GM23338 (cell line): ENCODE data around the gene ZNF831. TPM values are rescaled to one million over a fixed set of nuclear protein-coding genes. Genes with fewer than 3 reads are reported as not detected.

Source experiments
- ATAC-seq: fragments of 200-7000 bp; cut with Tn5 transposase; 3 replicates; pipeline ENCODE4 v1.9.1; 2020
- DNase-seq: peaks from one replicate; pipeline ENCODE4 v3.0.0-alpha.2; 2015; ENCODE audit warnings: low spot score
- H2AFZ ChIP-seq: fragments of 200-600 bp; sonication (generic); 2 replicates; pipeline ENCODE4 v1.8.0; 2016; ENCODE audit warnings: antibody characterized with exemption, mild to moderate bottlenecking, moderate library complexity
- H3F3A ChIP-seq: fragments of 200-600 bp; sonication (generic); replicated peaks from 2 replicates; pipeline ENCODE4 v1.8.0; 2017; ENCODE audit warnings: antibody characterized with exemption, mixed run types, low read depth
- H3K27ac ChIP-seq: fragments of 200-600 bp; sonication (generic); 2 replicates; pipeline ENCODE4 v1.6.1; 2016; ENCODE audit warnings: low read depth
- H3K27me3 ChIP-seq: fragments of 200-600 bp; sonication (generic); 2 replicates; pipeline ENCODE4 v1.8.0; 2016; ENCODE audit warnings: mild to moderate bottlenecking, mixed run types, moderate library complexity; ENCODE audit not compliant: insufficient read depth
- H3K36me3 ChIP-seq: fragments of 200-600 bp; sonication (generic); 2 replicates; pipeline ENCODE4 v1.8.0; 2016; ENCODE audit warnings: mild to moderate bottlenecking; ENCODE audit not compliant: insufficient read depth
- H3K4me1 ChIP-seq: fragments of 200-600 bp; sonication (generic); 2 replicates; pipeline ENCODE4 v1.8.0; 2016; ENCODE audit warnings: mild to moderate bottlenecking, moderate library complexity; ENCODE audit not compliant: insufficient read depth
- H3K4me2 ChIP-seq: fragments of 200-600 bp; sonication (generic); 2 replicates; pipeline ENCODE4 v1.7.1; 2017; ENCODE audit warnings: mixed run types
- H3K4me3 ChIP-seq: fragments of 200-600 bp; sonication (generic); 2 replicates; pipeline ENCODE4 v1.6.1; 2016; ENCODE audit warnings: mixed run types
- H3K79me2 ChIP-seq: fragments of 200-600 bp; sonication (generic); replicated peaks from 2 replicates; pipeline ENCODE4 v1.8.0; 2017; ENCODE audit warnings: mild to moderate bottlenecking; ENCODE audit not compliant: insufficient read depth
- H3K9me2 ChIP-seq: fragments of 200-600 bp; sonication (generic); 2 replicates; pipeline ENCODE4 v1.8.0; 2017; ENCODE audit not compliant: insufficient read depth
- H4K20me1 ChIP-seq: fragments of 200-600 bp; sonication (generic); replicated peaks from 2 replicates; pipeline ENCODE4 v1.8.0; 2017; ENCODE audit warnings: mild to moderate bottlenecking; ENCODE audit not compliant: insufficient read depth
- H3K27ac Mint-ChIP-seq: 2 replicates; pipeline ENCODE4 v1.8.0; 2020; ENCODE audit warnings: inconsistent platforms, mild to moderate bottlenecking, moderate library complexity, mixed read lengths
- H3K27me3 Mint-ChIP-seq: 3 replicates; pipeline ENCODE4 v1.8.0; 2022; ENCODE audit warnings: low read depth, mild to moderate bottlenecking, moderate library complexity, mixed read lengths, inconsistent platforms; ENCODE audit not compliant: insufficient read depth, poor library complexity
- H3K36me3 Mint-ChIP-seq: 3 replicates; pipeline ENCODE4 v1.8.0; 2021; ENCODE audit warnings: low read depth, mild to moderate bottlenecking, inconsistent platforms, moderate library complexity, mixed read lengths
- H3K4me1 Mint-ChIP-seq: 3 replicates; pipeline ENCODE4 v1.8.0; 2020; ENCODE audit warnings: mild to moderate bottlenecking, inconsistent platforms, mixed read lengths
- H3K4me3 Mint-ChIP-seq: 3 replicates; pipeline ENCODE4 v1.8.0; 2021; ENCODE audit warnings: moderate library complexity, mild to moderate bottlenecking, inconsistent platforms, mixed read lengths
- H3K9me3 Mint-ChIP-seq: 3 replicates; pipeline ENCODE4 v1.8.0; 2020; ENCODE audit warnings: moderate library complexity, mild to moderate bottlenecking, inconsistent platforms, mixed read lengths
- EZH2phosphoT487 ChIP-seq: fragments of 200-600 bp; sonication (generic); IDR thresholded peaks from one replicate; pipeline ENCODE4 v1.8.1; 2018; ENCODE audit warnings: antibody characterized with exemption; ENCODE audit not compliant: unreplicated experiment
- ZNF114 ChIP-seq: fragments of 250-450 bp; sonication (Bioruptor Pico); IDR thresholded peaks from 2 replicates; pipeline ENCODE4 v1.5.0; 2020; ENCODE audit warnings: mild to moderate bottlenecking, moderate library complexity
- long read RNA-seq: library from polyadenylated mRNA; unstranded; transcript quantifications from one replicate; pipeline ENCODE4 v2.0.0, GENCODE V29; 2020; ENCODE audit not compliant: unreplicated experiment
- polyA plus RNA-seq: library from polyadenylated mRNA; unstranded; fragments of >200 nt; fragmentation: Nextera tagmentation; extraction: Ambion mirVana; gene quantifications from 2 replicates; pipeline ENCODE4 v1.2.1, GENCODE V29; 2016
- total RNA-seq: library from RNA; depleted of rRNA; stranded (reverse); fragments of >200 nt; shearing (Covaris generic); gene quantifications from 2 replicates; pipeline ENCODE4 v1.2.3, GENCODE V29; 2014; rRNA removed
- TF ChIP-seq, protein P1 (sequence below), 2 experiments: fragments of 200-600 bp in 1 of 2; sonication (generic) in 1 of 2; conservative IDR thresholded peaks; 2 replicates each; pipeline versions ENCODE4 v1.5.1 to v1.6.1; 2016 to 2017; ENCODE audit warnings: antibody characterized with exemption in 2 of 2, low read depth in 2 of 2, mild to moderate bottlenecking in 2 of 2, moderate library complexity in 1 of 2
- TF ChIP-seq, protein P2 (sequence below): IDR thresholded peaks from 2 replicates; pipeline ENCODE4 v1.6.1; 2016; ENCODE audit warnings: antibody characterized with exemption
- TF ChIP-seq, protein P3 (sequence below): fragments of 250-450 bp; sonication (Bioruptor Pico); IDR thresholded peaks from 2 replicates; pipeline ENCODE4 v1.5.0; 2020; ENCODE audit warnings: mild to moderate bottlenecking, moderate library complexity

The ZNF831 gene
- not detected in 2 replicates for total RNA-seq
- not detected in 2 replicates for polyA plus RNA-seq
- long read RNA-seq, result 0 reads

DNA sequence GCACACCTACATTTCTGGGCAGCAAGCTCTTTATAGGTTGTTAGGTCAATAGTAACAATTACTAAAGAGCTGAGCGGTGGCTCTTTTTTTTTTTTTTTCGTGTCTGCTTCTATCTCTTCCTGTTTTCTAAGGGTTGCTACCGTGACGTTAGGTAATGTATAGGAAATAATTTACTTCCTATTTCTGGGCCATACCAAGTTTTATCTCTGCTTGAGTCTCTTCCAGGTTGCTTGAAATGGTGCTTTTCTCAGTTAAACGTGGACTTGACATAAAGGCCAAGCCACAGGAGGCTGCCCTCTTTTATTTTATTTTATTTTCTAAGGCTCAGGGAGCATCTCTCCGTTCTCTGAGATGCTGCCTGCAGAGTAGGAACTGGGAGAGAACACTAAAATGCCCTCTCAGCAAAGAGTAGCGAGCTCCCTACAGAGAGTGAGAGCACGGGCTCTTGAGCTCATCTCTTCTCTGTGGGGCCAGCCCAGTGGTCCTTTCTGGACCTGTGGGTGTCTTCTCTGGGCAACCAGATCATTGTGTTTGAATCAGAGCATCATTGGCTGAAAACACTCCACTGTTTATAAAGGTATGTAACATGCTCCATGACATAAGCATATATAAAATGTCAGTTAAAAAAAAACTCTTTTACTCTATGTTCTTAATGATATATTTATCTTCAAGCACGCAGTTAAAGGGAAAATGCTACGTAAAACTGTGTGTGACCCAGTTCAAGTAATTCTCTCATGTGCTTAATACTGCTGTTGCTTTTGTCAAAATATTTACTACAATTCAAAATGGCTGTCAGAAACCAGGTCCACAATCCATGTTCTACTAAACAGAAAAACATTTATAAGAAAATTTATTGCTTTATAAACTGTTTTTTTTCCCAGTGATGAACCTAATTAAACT lies at the start of gene ZNF831:
ZNF831 (plus strand) TSS at position 191 of the 900 bp plus-strand sequence. CDS start 27,199 bp downstream, outside the sequence.
- H3K4me1 Mint-ChIP-seq, result peaks cover 3% of the 10 kb centered on the region; the same call in 1 of the 3 replicates
- H3K27me3 Mint-ChIP-seq, result peaks cover 2% of the 10 kb centered on the region
- ATAC-seq (no peak), DNase-seq (no peak)
- no peak within 1 kb of the TSS for H3K4me3 Mint-ChIP-seq
- no peaks in the 10 kb centered on the region for H3K36me3 Mint-ChIP-seq
- Histone ChIP-seq H3K27me3 (no peaks in the 10 kb centered on the region), H3K9me2 (no peaks in the 10 kb centered on the region), H3K36me3 (no peaks in the 10 kb centered on the region), H3K4me1 (no peaks in the 10 kb centered on the region), H3K4me3 (no peak within 1 kb of the TSS), H4K20me1 (no peaks in the 10 kb centered on the region), H2AFZ (no peak within 1 kb of the TSS), H3K4me2 (no peak within 1 kb of the TSS), H3K27ac (no peak within 1 kb of the TSS), H3F3A (no peaks in the 10 kb centered on the region), H3K79me2 (no peaks in the 10 kb centered on the region)
- TF ChIP-seq, protein P1, sequence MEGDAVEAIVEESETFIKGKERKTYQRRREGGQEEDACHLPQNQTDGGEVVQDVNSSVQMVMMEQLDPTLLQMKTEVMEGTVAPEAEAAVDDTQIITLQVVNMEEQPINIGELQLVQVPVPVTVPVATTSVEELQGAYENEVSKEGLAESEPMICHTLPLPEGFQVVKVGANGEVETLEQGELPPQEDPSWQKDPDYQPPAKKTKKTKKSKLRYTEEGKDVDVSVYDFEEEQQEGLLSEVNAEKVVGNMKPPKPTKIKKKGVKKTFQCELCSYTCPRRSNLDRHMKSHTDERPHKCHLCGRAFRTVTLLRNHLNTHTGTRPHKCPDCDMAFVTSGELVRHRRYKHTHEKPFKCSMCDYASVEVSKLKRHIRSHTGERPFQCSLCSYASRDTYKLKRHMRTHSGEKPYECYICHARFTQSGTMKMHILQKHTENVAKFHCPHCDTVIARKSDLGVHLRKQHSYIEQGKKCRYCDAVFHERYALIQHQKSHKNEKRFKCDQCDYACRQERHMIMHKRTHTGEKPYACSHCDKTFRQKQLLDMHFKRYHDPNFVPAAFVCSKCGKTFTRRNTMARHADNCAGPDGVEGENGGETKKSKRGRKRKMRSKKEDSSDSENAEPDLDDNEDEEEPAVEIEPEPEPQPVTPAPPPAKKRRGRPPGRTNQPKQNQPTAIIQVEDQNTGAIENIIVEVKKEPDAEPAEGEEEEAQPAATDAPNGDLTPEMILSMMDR (conservative IDR thresholded peaks at IDR 0.05; ENCODE audit: low read depth in 2 of 2), result no peak
- TF ChIP-seq, protein P2, sequence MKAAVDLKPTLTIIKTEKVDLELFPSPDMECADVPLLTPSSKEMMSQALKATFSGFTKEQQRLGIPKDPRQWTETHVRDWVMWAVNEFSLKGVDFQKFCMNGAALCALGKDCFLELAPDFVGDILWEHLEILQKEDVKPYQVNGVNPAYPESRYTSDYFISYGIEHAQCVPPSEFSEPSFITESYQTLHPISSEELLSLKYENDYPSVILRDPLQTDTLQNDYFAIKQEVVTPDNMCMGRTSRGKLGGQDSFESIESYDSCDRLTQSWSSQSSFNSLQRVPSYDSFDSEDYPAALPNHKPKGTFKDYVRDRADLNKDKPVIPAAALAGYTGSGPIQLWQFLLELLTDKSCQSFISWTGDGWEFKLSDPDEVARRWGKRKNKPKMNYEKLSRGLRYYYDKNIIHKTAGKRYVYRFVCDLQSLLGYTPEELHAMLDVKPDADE, result no peak
- TF ChIP-seq, protein P3, sequence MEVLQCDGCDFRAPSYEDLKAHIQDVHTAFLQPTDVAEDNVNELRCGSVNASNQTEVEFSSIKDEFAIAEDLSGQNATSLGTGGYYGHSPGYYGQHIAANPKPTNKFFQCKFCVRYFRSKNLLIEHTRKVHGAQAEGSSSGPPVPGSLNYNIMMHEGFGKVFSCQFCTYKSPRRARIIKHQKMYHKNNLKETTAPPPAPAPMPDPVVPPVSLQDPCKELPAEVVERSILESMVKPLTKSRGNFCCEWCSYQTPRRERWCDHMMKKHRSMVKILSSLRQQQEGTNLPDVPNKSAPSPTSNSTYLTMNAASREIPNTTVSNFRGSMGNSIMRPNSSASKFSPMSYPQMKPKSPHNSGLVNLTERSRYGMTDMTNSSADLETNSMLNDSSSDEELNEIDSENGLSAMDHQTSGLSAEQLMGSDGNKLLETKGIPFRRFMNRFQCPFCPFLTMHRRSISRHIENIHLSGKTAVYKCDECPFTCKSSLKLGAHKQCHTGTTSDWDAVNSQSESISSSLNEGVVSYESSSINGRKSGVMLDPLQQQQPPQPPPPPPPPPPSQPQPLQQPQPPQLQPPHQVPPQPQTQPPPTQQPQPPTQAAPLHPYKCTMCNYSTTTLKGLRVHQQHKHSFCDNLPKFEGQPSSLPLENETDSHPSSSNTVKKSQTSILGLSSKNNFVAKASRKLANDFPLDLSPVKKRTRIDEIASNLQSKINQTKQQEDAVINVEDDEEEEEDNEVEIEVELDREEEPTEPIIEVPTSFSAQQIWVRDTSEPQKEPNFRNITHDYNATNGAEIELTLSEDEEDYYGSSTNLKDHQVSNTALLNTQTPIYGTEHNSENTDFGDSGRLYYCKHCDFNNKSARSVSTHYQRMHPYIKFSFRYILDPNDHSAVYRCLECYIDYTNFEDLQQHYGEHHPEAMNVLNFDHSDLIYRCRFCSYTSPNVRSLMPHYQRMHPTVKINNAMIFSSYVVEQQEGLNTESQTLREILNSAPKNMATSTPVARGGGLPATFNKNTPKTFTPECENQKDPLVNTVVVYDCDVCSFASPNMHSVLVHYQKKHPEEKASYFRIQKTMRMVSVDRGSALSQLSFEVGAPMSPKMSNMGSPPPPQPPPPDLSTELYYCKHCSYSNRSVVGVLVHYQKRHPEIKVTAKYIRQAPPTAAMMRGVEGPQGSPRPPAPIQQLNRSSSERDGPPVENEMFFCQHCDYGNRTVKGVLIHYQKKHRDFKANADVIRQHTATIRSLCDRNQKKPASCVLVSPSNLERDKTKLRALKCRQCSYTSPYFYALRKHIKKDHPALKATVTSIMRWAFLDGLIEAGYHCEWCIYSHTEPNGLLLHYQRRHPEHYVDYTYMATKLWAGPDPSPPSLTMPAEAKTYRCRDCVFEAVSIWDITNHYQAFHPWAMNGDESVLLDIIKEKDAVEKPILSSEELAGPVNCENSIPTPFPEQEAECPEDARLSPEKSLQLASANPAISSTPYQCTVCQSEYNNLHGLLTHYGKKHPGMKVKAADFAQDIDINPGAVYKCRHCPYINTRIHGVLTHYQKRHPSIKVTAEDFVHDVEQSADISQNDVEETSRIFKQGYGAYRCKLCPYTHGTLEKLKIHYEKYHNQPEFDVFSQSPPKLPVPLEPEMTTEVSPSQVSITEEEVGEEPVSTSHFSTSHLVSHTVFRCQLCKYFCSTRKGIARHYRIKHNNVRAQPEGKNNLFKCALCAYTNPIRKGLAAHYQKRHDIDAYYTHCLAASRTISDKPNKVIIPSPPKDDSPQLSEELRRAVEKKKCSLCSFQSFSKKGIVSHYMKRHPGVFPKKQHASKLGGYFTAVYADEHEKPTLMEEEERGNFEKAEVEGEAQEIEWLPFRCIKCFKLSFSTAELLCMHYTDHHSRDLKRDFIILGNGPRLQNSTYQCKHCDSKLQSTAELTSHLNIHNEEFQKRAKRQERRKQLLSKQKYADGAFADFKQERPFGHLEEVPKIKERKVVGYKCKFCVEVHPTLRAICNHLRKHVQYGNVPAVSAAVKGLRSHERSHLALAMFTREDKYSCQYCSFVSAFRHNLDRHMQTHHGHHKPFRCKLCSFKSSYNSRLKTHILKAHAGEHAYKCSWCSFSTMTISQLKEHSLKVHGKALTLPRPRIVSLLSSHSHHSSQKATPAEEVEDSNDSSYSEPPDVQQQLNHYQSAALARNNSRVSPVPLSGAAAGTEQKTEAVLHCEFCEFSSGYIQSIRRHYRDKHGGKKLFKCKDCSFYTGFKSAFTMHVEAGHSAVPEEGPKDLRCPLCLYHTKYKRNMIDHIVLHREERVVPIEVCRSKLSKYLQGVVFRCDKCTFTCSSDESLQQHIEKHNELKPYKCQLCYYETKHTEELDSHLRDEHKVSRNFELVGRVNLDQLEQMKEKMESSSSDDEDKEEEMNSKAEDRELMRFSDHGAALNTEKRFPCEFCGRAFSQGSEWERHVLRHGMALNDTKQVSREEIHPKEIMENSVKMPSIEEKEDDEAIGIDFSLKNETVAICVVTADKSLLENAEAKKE (CRISPR knock-in tag), result no peak
- TF ChIP-seq EZH2phosphoT487 (no peak), ZNF114 (no peak)
- H3K9me3 Mint-ChIP-seq, result no peaks in the 10 kb centered on the region
- H3K27ac Mint-ChIP-seq, result no peak within 1 kb of the TSS
